HepG2 (cell line): ENCODE results near the gene ASGR1. TPM values are rescaled to one million over a fixed set of nuclear protein-coding genes. Genes with fewer than 3 reads are reported as not detected.
"Not testable (repeated sequence)": the region's sequence is repeated elsewhere in the genome, so short reads cannot be mapped to it uniquely, and the experiment has no call there.

Experiments used
- ATAC-seq: fragments of 200-7000 bp; cut with Tn5 transposase; 3 replicates; pipeline ENCODE4 v1.9.1; 2020; ENCODE audit warnings: mild to moderate bottlenecking, moderate library complexity
- BruUV-seq: library from RNA; stranded (reverse); fragments of 400-500 nt; replicated peaks from 2 replicates; lab custom pipeline; 2021; lab: Mats Ljungman, UMichigan
- CTCF ChIA-PET: fragments of 300-600 bp; formaldehyde crosslinking; extraction: SDS; loops from one replicate; lab custom pipeline; 2021; ENCODE audit warnings: low total read pairs, inconsistent platforms, low intra/inter-chr PET ratio; lab: Yijun Ruan, JAX
- POLR2A ChIA-PET: fragments of 350-600 bp; sonication (Branson Sonifier 250); formaldehyde crosslinking; loops from one replicate; lab custom pipeline; 2020; ENCODE audit warnings: antibody characterized with exemption, inconsistent platforms; lab: Yijun Ruan, JAX
- DNase-seq: peaks from one replicate; pipeline ENCODE4 v3.0.0-alpha.2; 2015; ENCODE audit warnings: low spot score
- FAIRE-seq: peaks from 3 replicates; lab custom pipeline; 2011; peaks lifted over from hg19 to GRCh38; lab: Jason Lieb, UNC
- H2AFZ ChIP-seq: one replicate; pipeline ENCODE4 v1.6.1; 2011; ENCODE audit warnings: low read length, inconsistent platforms
- H3K27ac ChIP-seq: fragments of 300-600 bp; 3 replicates; pipeline ENCODE4 v1.8.0; 2011; ENCODE audit warnings: mixed run types, mild to moderate bottlenecking, mixed read lengths, low read length, inconsistent platforms; ENCODE audit not compliant: insufficient read depth; ENCODE audit errors: extremely low read length
- H3K27me3 ChIP-seq, 2 experiments: fragments of 200-600 bp in 1 of 2; 2 replicates in 1 of 2; 3 replicates in 1 of 2; pipeline versions ENCODE4 v1.6.0 to v1.8.0; 2011; ENCODE audit warnings: low read length in 2 of 2, mild to moderate bottlenecking in 2 of 2, moderate library complexity in 2 of 2, inconsistent platforms in 1 of 2; ENCODE audit not compliant: insufficient read depth in 2 of 2, control insufficient read depth in 1 of 2
- H3K36me3 ChIP-seq, 2 experiments: fragments of 200-600 bp in 1 of 2; replicated peaks in 1 of 2; 2 replicates in 1 of 2; 3 replicates in 1 of 2; pipeline versions ENCODE4 v1.5.1 to v1.8.0; 2011; ENCODE audit warnings: low read length in 2 of 2, inconsistent platforms in 1 of 2; ENCODE audit not compliant: insufficient read depth in 2 of 2, control insufficient read depth in 1 of 2
- H3K4me1 ChIP-seq: 2 replicates; pipeline ENCODE4 v1.5.1; 2012; ENCODE audit warnings: low read length, inconsistent platforms; ENCODE audit not compliant: insufficient read depth
- H3K4me2 ChIP-seq: 2 replicates; pipeline ENCODE4 v1.6.0; 2011; ENCODE audit warnings: low read depth, low read length, inconsistent platforms
- H3K4me3 ChIP-seq, 3 experiments: fragments of 200-600 bp in 1 of 3; sonication (generic), shearing (Covaris generic) in 1 of 3; replicated peaks in 1 of 3; 2 replicates each; pipeline ENCODE4 v1.5.1; 2011 to 2016; ENCODE audit warnings: low read length in 3 of 3, inconsistent platforms in 2 of 3, low read depth in 2 of 3, mild to moderate bottlenecking in 2 of 3, control low read depth in 1 of 3, mixed read lengths in 1 of 3; ENCODE audit not compliant: insufficient read depth in 1 of 3
- H3K79me2 ChIP-seq: one replicate; pipeline ENCODE4 v1.6.1; 2011; ENCODE audit warnings: low read length, inconsistent platforms; ENCODE audit not compliant: insufficient read depth
- H3K9ac ChIP-seq: 2 replicates; pipeline ENCODE4 v1.6.0; 2011; ENCODE audit warnings: mild to moderate bottlenecking, low read depth, low read length, inconsistent platforms; ENCODE audit not compliant: insufficient read depth
- H3K9me3 ChIP-seq: 2 replicates; pipeline ENCODE4 v1.5.1; 2012; ENCODE audit warnings: mild to moderate bottlenecking, low read length
- H4K20me1 ChIP-seq: 2 replicates; pipeline ENCODE4 v1.6.0; 2011; ENCODE audit warnings: inconsistent platforms, mild to moderate bottlenecking, low read length, moderate library complexity; ENCODE audit not compliant: insufficient read depth
- MAFK ChIP-seq, 2 experiments: IDR thresholded peaks in 1 of 2; conservative IDR thresholded peaks in 1 of 2; 2 replicates each; pipeline ENCODE4 v1.6.1; 2011; ENCODE audit warnings: improper control_type of control experiment in 2 of 2, low read length in 2 of 2
- ZBTB33 ChIP-seq: sonication (generic); formaldehyde crosslinking; IDR thresholded peaks from 2 replicates; pipeline ENCODE4 v1.4.0; 2020; ENCODE audit warnings: missing genetic modification reagents
- WGBS: methylation state at CpG from one replicate; pipeline ENCODE4 v1.1.6; 2017; ENCODE audit warnings: low lambda C conversion rate; 5-methylcytosine and 5-hydroxymethylcytosine counted together
- in situ Hi-C: cut with HindIII; loops from 2 replicates; pipeline ENCODE4 v1.10.0; 2017; ENCODE audit warnings: low pct_unique_long_range_greater_than_20kb; ENCODE audit not compliant: extremely low pct_ligation_motif_present
- intact Hi-C: fragments of 100-400 bp; cut with micrococcal nuclease; formaldehyde crosslinking; loops from one replicate; pipeline ENCODE4 v1.10.0; 2022; ENCODE audit not compliant: unreplicated experiment
- polyA plus RNA-seq, 8 experiments: library from polyadenylated mRNA; depleted of rRNA in 3 of 8; stranded (reverse) in 7 of 8; unstranded in 1 of 8; fragments of >200 nt; fragmentation: Illumina TruSeq in 4 of 8; extraction: Trizol in 4 of 8; gene quantifications; 2 replicates each; pipeline versions ENCODE4 v1.2.1 to v1.2.3, GENCODE V29; 2011 to 2016; ENCODE audit warnings: low read depth in 4 of 8, missing spikeins in 1 of 8, mixed read lengths in 1 of 8; ENCODE audit not compliant: insufficient read depth in 1 of 8
- total RNA-seq, 5 experiments: library from RNA; depleted of rRNA; stranded (reverse); fragments of >200 nt; fragmentation: Illumina TruSeq; extraction: Trizol; gene quantifications; 2 replicates each; pipeline ENCODE4 v1.2.3, GENCODE V29; 2016; ENCODE audit warnings: low read depth in 1 of 5

Gene ASGR1
- total and polyA plus RNA-seq, 2 of the 13 experiments (the other 11 are each of a cell fraction or from before 2014, with no cell fraction given): 353 to 796 TPM

GRCh38 chr17:7169565-7169908, 9.6 kb downstream of the ASGR1 start:
- BruUV-seq, H3K27ac ChIP-seq, H2AFZ ChIP-seq, H3K4me2 ChIP-seq, CTCF ChIA-PET, ATAC-seq, H3K9me3 ChIP-seq, H3K79me2 ChIP-seq, in situ Hi-C loops, FAIRE-seq, intact Hi-C loops, H3K9ac ChIP-seq, DNase-seq, H3K27me3 ChIP-seq, H3K4me3 ChIP-seq: not testable (repeated sequence)
- WGBS: 97% methylated on average over 7 of the region's 7 CpGs
- H3K36me3 ChIP-seq: peaks cover 10 to 21% of the 10 kb centered on the region in 2 experiments
- TF ChIP-seq ZBTB33 (CRISPR knock-in tag): peak; percentile 84; the same call in 1 of the 2 replicates
- POLR2A ChIA-PET: interaction anchor here (1.0 to 3.9 kb wide), 3 partner anchors 9 to 55 kb away, joined by 3 to 56 read pairs (median 4); partner anchors contain the start of genes ASGR1 and ASGR2
- H3K4me1 ChIP-seq: peaks cover 68% of the 10 kb centered on the region
- peaks cover 11% of the 10 kb centered on the region for H4K20me1 ChIP-seq

- 0 out of 4 replicates have a peak, but pooled peaks of 1 of the 2 experiments have one; percentile 1 for TF ChIP-seq MAFK (conservative IDR thresholded peaks at IDR 0.05 in 1 of 2, IDR thresholded peaks at IDR 0.05 in 1 of 2; ENCODE audit: low read length in 2 of 2)
- FAIRE-seq, CTCF ChIA-PET, ATAC-seq, H3K79me2 ChIP-seq, intact Hi-C loops, BruUV-seq, in situ Hi-C loops, DNase-seq, H3K4me3 ChIP-seq, H3K9ac ChIP-seq, H3K4me2 ChIP-seq, H4K20me1 ChIP-seq, H2AFZ ChIP-seq, H3K9me3 ChIP-seq, H3K27ac ChIP-seq, H3K27me3 ChIP-seq: not testable (repeated sequence)
- 91% methylated on average over 10 of the region's 10 CpGs for WGBS
- POLR2A ChIA-PET: interaction anchor here (1.0 to 3.9 kb wide), 4 partner anchors 9 to 123 kb away, joined by 3 to 56 read pairs (median 6); partner anchors contain the start of genes ASGR1 and ASGR2
- peaks cover 66% of the 10 kb centered on the region for H3K4me1 ChIP-seq
- H3K36me3 ChIP-seq: peaks cover 6 to 16% of the 10 kb centered on the region in 2 experiments; a peak in 4 of 5 replicates
Observed at GRCh38 chr17:7168841-7169564, 10.2 kb downstream of the ASGR1 start.
